ENCODE data around the gene SLC9A7.

Gene SLC9A7

DNA sequence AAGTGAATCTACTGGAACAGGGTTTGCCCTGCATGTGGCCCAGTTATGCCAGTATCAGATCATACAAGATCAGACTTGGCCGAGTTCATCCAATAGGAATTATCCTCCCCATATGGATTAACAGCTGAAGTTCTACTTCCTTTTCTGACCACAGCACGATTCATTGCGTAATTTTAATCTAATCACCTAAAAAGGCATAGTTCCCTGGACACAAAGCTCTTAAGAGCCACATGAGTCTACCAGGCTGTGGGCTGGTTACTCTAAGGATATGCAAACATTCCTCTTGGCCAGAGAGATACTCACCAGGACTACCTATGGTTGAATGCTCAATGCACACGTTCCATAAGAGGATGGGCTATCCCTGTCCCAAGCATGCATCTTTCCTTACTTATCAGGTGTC is 138.4 kb downstream of the SLC9A7 start:
- TF ChIP-seq, protein P1, sequence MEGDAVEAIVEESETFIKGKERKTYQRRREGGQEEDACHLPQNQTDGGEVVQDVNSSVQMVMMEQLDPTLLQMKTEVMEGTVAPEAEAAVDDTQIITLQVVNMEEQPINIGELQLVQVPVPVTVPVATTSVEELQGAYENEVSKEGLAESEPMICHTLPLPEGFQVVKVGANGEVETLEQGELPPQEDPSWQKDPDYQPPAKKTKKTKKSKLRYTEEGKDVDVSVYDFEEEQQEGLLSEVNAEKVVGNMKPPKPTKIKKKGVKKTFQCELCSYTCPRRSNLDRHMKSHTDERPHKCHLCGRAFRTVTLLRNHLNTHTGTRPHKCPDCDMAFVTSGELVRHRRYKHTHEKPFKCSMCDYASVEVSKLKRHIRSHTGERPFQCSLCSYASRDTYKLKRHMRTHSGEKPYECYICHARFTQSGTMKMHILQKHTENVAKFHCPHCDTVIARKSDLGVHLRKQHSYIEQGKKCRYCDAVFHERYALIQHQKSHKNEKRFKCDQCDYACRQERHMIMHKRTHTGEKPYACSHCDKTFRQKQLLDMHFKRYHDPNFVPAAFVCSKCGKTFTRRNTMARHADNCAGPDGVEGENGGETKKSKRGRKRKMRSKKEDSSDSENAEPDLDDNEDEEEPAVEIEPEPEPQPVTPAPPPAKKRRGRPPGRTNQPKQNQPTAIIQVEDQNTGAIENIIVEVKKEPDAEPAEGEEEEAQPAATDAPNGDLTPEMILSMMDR (conservative IDR thresholded peaks at IDR 0.05), result no peak

DNA sequence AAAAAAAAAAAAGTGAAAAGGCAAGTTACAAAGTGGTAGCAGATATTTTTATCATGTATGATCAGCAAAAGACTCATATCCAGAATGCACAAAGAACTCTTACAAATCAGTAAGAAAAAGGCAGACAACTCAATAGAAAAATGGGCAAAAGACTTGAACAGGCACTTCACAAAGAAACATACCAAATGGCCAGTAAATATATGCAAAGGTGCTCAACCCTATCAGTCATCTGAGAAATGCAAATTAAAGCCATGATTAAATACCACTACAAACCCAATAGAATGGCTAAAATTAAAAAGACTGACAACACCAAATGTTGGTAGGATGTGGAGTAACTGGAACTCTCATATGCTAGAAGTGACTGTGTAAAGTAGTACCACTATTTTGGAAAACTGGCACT is 140.0 kb downstream of the SLC9A7 start:
- no peak overlapping the region for H3K27ac ChIP-seq
- TF ChIP-seq, protein P1 (conservative IDR thresholded peaks at IDR 0.05), result no peak

More for the DNA sequence above, 138.4 kb downstream of the SLC9A7 start:
- no peak overlapping the region for H3K27ac ChIP-seq

GRCh38 chrX:46617906-46618305 is 141.0 kb downstream of the SLC9A7 start:
- TF ChIP-seq, protein P1 (conservative IDR thresholded peaks at IDR 0.05), result no peak
- no peak overlapping the region for H3K27ac ChIP-seq

DNA sequence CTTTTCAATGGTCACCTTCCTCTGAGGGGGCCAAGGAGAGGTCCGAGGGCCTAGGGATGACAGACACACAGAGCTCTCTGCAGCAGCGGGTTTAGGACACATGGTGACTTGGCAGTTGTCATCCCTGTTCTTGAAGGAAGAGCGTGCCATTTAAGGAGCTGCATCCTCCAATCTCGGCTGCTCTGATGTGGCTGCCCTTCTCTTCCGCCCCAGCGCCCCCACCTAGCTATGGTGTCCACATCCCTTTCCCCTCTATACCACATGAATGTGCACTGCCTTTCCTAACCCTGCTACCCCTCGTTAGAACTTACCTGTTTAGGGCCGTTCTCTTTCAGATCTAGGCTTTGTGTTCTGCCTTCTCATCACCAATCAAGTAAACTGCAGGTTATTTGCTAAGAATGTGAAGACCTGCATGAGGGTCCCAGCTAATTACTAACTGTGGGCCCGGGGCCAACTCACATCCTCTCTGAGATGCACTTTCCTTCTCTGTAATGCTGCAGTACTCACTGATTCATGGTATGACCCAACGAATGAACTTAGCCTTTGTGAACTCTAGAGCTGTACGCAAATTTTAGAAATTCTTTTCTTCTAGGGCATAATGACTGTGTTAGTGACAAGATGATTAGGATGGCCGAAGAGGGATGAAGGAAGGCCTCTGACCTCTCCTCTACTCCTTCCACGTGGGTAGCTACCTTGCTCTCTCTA is 147.1 kb downstream of the SLC9A7 start:
- no peak overlapping the region for H3K27ac ChIP-seq
- TF ChIP-seq, protein P1 (conservative IDR thresholded peaks at IDR 0.05), result no peak

DNA sequence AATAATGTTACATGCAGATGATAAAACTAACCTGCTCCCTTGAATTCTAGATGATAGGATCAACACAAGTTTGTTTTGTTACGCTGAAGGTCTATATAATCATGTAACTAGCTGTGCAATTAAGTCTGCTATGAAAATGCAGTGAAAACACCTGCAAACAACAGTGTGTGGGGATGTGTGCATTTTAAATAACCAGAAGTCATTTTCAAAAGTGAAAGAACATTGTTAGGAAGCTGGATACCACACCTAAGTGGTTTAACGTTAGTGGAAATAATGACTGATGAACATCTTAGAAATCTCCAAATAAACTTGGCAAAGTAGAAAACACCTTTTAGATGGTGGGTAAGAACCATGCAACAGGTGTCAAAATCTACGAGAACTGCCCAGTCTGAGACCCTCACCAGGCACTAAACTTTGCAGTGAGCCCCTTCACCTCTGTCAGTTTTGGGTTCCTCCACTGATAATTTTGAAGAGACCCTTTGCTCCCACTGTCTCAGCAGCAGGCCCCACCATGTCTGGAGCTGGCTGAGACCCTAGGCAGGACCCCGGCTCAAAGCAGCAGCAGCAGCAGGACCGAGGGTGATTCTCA is 148.8 kb downstream of the SLC9A7 start:
- TF ChIP-seq, protein P1 (conservative IDR thresholded peaks at IDR 0.05), result no peak

GRCh38 chrX:46607916-46608315 is 151.0 kb downstream of the SLC9A7 start:
- H3K27ac ChIP-seq, result no peak overlapping the region
- TF ChIP-seq, protein P1 (conservative IDR thresholded peaks at IDR 0.05), result no peak

More for the DNA sequence above, 148.8 kb downstream of the SLC9A7 start:
- no peak overlapping the region for H3K27ac ChIP-seq

DNA sequence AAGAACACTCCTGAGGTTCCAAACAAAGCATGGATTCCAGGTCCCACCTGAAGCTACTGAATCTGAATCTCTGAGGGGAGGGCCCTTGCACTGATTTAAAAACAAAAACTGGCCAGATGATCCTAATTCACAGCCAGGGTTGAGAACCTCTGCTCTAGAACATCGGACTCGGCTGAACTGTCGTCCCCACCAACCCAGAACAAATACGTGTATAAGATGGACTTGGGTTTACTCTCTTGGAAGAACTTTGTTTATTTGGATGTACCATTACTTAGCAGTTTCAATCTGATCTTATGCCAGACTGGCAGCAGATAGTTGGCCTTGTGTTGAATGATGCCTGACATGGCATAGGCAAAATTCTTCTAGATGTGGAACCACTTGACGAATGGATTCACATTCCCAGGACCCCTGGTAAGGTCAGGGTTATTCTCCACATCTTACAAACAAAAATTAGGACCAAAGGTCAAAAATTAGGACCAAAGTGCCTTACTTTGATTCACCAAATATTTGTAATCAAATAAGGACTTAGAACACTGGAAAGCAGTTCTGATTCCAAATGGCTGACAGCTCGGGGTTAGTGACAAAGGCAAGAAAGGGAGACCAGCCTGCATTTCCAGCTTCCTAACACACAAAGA is 156.3 kb downstream of the SLC9A7 start:
- no peak overlapping the region for H3K27ac ChIP-seq
- TF ChIP-seq, protein P1 (conservative IDR thresholded peaks at IDR 0.05), result no peak

Measured in VCaP (cell line).